Activated CD8-positive, alpha-beta T cell treated with anti-CD3 and anti-CD28 coated beads for 36 hours (primary cell): ENCODE data around the gene SNRNP70. TPM values are rescaled to one million over a fixed set of nuclear protein-coding genes. Genes with fewer than 3 reads are reported as not detected.
"Not testable (repeated sequence)": the region's sequence is repeated elsewhere in the genome, so short reads cannot be mapped to it uniquely, and the experiment has no call there.

Source experiments
- ATAC-seq: fragments of 200-7000 bp; cut with Tn5 transposase; one replicate; pipeline ENCODE4 v1.10.0; 2021; ENCODE audit warnings: mild to moderate bottlenecking, moderate library complexity
- CTCF ChIA-PET: fragments of 350-600 bp; sonication (Branson Sonifier 250); formaldehyde crosslinking; loops from one replicate; lab custom pipeline; 2021; ENCODE audit warnings: antibody characterized with exemption; lab: Charles Lee
- POLR2A ChIA-PET: fragments of 350-600 bp; sonication (Branson Sonifier 250); formaldehyde crosslinking; loops from one replicate; lab custom pipeline; 2021; ENCODE audit warnings: antibody characterized with exemption; lab: Charles Lee
- DNase-seq: peaks from one replicate; pipeline ENCODE4 v3.0.0-alpha.2; 2020
- H3K27ac Mint-ChIP-seq: one replicate; pipeline ENCODE4 v1.8.0; 2021; ENCODE audit warnings: mild to moderate bottlenecking, mixed read lengths
- H3K27me3 Mint-ChIP-seq: one replicate; pipeline ENCODE4 v1.8.0; 2021; ENCODE audit warnings: mixed read lengths
- H3K36me3 Mint-ChIP-seq: one replicate; pipeline ENCODE4 v1.8.0; 2021; ENCODE audit warnings: low read depth, mixed read lengths
- H3K4me1 Mint-ChIP-seq: one replicate; pipeline ENCODE4 v1.8.0; 2021; ENCODE audit warnings: low read depth, mixed read lengths
- H3K4me3 Mint-ChIP-seq: one replicate; pipeline ENCODE4 v1.8.0; 2021; ENCODE audit warnings: mild to moderate bottlenecking, moderate library complexity, mixed read lengths
- H3K9me3 Mint-ChIP-seq: one replicate; pipeline ENCODE4 v1.8.0; 2021; ENCODE audit warnings: mixed read lengths
- intact Hi-C: fragments of 100-400 bp; cut with micrococcal nuclease; formaldehyde crosslinking; loops from one replicate; pipeline ENCODE4 v1.10.0; 2022
- total RNA-seq, 2 experiments: library from RNA; stranded (reverse); gene quantifications; one replicate each; pipeline ENCODE4 v1.2.3, GENCODE V29; 2021
- TF ChIP-seq, protein P1 (sequence below): fragments of 200-600 bp; IDR thresholded peaks from one replicate; pipeline ENCODE4 v1.8.0; 2022; ENCODE audit warnings: antibody characterized with exemption, mild to moderate bottlenecking

SNRNP70 gene
- total RNA-seq, 2 experiments from 2014 or later: 187 to 188 TPM

DNA sequence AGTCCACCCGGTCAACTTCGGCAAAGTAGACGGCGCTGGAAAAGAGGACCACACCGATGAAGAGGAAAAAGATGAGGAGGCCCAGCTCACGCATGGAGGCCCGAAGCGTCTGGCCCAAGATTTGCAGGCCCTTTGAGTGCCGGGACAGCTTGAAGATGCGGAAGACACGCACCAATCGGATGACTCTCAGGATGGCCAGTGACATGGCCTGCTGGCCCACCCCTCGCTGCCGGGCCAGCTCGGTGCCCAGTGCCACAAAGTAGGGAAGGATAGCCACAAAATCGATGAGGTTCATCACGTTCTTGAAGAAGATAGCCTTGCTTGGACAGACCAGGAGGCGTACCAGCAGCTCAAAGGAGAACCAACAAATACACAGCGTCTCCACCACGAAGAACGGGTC is 14.8 kb upstream of the SNRNP70 start:
- CTCF ChIA-PET: interaction anchor here (1.1 to 1.8 kb wide), 3 partner anchors 13 to 76 kb away, joined by 3 to 9 read pairs (median 4); partner anchors contain the start of gene CGB7
- H3K9me3 Mint-ChIP-seq: no peaks in the 10 kb centered on the region
- peaks cover 72% of the 10 kb centered on the region for H3K27me3 Mint-ChIP-seq
- intact Hi-C loops: no loop called here
- peaks cover 2% of the 10 kb centered on the region for H3K36me3 Mint-ChIP-seq
- no peak overlapping the region for H3K4me3 Mint-ChIP-seq
- DNase-seq (no peak), ATAC-seq (no peak)
- H3K27ac Mint-ChIP-seq: no peak overlapping the region
- POLR2A ChIA-PET: interaction anchor here (1.4 kb wide), 1 partner anchor 10 kb away, joined by 3 read pairs; no protein-coding TSS in a partner anchor
- TF ChIP-seq, protein P1, sequence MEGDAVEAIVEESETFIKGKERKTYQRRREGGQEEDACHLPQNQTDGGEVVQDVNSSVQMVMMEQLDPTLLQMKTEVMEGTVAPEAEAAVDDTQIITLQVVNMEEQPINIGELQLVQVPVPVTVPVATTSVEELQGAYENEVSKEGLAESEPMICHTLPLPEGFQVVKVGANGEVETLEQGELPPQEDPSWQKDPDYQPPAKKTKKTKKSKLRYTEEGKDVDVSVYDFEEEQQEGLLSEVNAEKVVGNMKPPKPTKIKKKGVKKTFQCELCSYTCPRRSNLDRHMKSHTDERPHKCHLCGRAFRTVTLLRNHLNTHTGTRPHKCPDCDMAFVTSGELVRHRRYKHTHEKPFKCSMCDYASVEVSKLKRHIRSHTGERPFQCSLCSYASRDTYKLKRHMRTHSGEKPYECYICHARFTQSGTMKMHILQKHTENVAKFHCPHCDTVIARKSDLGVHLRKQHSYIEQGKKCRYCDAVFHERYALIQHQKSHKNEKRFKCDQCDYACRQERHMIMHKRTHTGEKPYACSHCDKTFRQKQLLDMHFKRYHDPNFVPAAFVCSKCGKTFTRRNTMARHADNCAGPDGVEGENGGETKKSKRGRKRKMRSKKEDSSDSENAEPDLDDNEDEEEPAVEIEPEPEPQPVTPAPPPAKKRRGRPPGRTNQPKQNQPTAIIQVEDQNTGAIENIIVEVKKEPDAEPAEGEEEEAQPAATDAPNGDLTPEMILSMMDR: no peak
- H3K4me1 Mint-ChIP-seq: peaks cover 7% of the 10 kb centered on the region

DNA sequence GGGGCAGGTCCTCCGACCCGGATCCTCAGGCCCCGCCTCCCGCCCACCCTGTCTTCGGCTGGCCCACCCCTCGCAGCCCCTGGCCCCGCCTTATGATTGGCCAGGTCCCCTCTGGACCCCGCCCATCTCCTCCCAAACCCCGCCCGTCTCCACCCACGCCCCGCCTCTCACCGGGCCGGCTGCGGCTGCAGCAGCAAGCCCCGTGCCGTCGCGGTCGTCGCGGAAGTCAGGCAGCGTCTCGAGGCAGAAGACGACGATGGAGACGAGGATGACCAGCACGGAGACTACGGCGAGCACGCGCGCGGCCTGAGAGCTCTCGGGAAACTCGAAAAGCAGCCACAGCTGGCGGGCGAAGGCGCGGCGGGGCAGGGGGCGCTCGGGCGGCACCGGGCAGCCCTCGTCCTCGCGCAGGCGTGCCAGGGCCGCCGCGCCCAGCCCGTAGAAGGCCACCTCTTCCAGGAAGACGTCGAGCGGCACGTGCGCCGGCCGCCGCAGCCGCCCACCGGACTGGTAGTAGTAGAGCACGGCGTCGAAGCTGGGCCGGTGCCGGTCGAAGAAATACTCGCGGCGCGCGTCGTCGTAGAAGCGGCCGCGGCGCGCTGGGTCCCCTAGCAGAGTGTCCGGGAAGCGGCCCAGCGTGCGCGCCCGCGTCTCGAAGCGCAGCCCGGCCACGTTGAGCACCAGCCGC is 13.2 kb upstream of the SNRNP70 start:
- H3K4me1 Mint-ChIP-seq: peaks cover 7% of the 10 kb centered on the region
- peak; percentile 31 for DNase-seq
- TF ChIP-seq, protein P1: no peak
- peaks cover 63% of the 10 kb centered on the region for H3K27me3 Mint-ChIP-seq
- no peak overlapping the region for H3K27ac Mint-ChIP-seq
- no peak overlapping the region for H3K4me3 Mint-ChIP-seq
- intact Hi-C loops: no loop called here
- H3K36me3 Mint-ChIP-seq: peaks cover 2% of the 10 kb centered on the region
- ChIA-PET CTCF (no interaction called here), POLR2A (interaction anchor here (0.5 kb wide), 1 partner anchor 404 kb away, joined by 3 read pairs; no protein-coding TSS in a partner anchor)
- ATAC-seq: no peak
- no peaks in the 10 kb centered on the region for H3K9me3 Mint-ChIP-seq

DNA sequence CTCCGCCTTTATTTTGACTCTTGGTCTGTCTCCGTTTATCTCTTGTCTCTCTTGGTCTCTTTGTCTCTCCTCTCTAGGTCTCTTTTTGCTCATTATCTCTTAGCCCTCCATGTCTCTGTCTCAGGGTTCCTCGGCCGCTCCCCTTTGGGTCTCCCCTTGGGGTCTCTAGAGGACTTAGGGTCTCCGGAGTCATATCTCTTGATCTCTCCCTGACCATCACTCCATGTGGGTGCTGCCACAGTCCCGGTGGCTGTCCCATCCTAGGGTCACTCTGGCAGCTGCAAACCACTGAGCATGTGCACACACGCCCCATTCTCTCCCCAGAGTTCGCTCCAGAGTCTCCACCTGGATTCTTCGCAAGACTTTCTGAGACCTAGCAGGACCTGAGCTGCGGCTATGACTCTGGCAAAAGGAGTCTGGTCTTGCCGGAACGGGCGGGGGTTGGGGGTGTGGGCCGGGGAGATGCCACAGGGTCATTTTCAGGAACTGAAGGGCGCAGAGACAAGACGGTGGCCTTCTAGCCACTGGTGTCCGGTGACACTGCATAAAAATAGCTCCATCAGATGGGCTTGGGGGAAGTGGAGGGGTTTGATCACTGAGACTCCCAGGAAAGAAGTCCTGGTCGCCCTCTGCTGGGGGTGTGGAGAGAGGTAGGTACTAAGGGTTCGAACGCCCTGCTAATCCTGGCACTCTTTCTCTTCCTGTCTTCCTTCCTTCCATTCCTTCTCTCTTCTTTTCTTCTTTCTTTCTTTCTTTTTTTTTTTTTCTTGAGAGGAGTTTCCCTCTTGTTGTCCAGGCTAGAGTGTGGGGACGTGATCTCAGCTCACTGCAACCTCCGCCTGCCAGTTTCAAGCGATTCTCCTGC is 11.5 kb upstream of the SNRNP70 start:
- ChIA-PET POLR2A (no interaction called here), CTCF (interaction anchor here (1.1 to 2.4 kb wide), 3 partner anchors 17 to 33 kb away, joined by 3 to 8 read pairs (median 5); partner anchors contain the start of gene CGB7)
- Mint-ChIP-seq H3K4me3 (no peak overlapping the region), H3K4me1 (peaks cover 7% of the 10 kb centered on the region), H3K27me3 (peaks cover 54% of the 10 kb centered on the region), H3K9me3 (no peaks in the 10 kb centered on the region), H3K36me3 (peaks cover 2% of the 10 kb centered on the region), H3K27ac (no peak overlapping the region)
- intact Hi-C loops: no loop called here
- peak; percentile 46 for DNase-seq
- TF ChIP-seq, protein P1: no peak
- peak; percentile 42 for ATAC-seq

DNA sequence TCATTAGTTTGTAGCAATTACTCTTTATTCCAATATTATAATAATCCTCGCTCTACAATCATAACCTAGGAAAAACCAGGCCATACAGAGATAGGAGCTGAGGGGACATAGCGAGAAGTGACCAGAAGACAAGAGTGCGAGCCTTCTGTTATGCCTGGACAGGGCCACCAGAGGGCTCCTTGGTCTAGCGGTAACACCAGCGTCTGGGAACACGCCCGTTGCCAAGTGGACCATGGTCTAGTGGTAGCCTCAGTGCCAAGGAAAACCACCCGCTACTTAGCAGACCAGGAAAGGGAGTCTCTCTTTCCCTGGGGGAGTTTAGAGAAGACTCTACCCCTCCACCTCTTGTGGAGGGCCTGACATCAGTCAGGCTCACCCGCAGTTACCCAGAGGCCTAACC is 10.4 kb upstream of the SNRNP70 start:
- H3K9me3 Mint-ChIP-seq, H3K36me3 Mint-ChIP-seq, ATAC-seq, POLR2A ChIA-PET, H3K4me3 Mint-ChIP-seq, H3K27ac Mint-ChIP-seq, H3K4me1 Mint-ChIP-seq, intact Hi-C loops: not testable (repeated sequence)
- CTCF ChIA-PET: interaction anchor here (1.0 to 2.4 kb wide), 5 partner anchors 12 to 150 kb away, joined by 3 to 8 read pairs (median 4); partner anchors contain the start of gene CGB7
- peaks cover 44% of the 10 kb centered on the region for H3K27me3 Mint-ChIP-seq
- TF ChIP-seq, protein P1: peak; percentile 62
- DNase-seq: peak; percentile 33
